SK-N-SH (cell line): ENCODE measurements around the gene TRIM10. TPM values are rescaled to one million over a fixed set of nuclear protein-coding genes. Genes with fewer than 3 reads are reported as not detected.

Experiments used
- CTCF ChIA-PET: fragments of 300-600, 350-600 bp; formaldehyde crosslinking; extraction: SDS; loops from one replicate; lab custom pipeline; 2021; lab: Yijun Ruan, JAX
- POLR2A ChIA-PET: fragments of 350-600 bp; sonication (Branson Sonifier 250); formaldehyde crosslinking; extraction: SDS; loops from one replicate; lab custom pipeline; 2020; ENCODE audit warnings: antibody characterized with exemption, inconsistent platforms; lab: Yijun Ruan, JAX
- DNase-seq: peaks from one replicate; pipeline ENCODE4 v3.0.0; 2012
- H2AFZ ChIP-seq: fragments of 200-600 bp; sonication (generic); 2 replicates; pipeline ENCODE4 v1.8.1; 2016; ENCODE audit warnings: antibody characterized with exemption, mild to moderate bottlenecking, low read depth
- H3F3A ChIP-seq: fragments of 200-600 bp; sonication (generic); replicated peaks from 2 replicates; pipeline ENCODE3; 2016; ENCODE audit warnings: antibody characterized with exemption, mild to moderate bottlenecking; ENCODE audit not compliant: insufficient read depth
- H3K27ac ChIP-seq, 2 experiments: fragments of 200-500 bp in 1 of 2; fragments of 200-600 bp in 1 of 2; sonication (Bioruptor generic) in 1 of 2; sonication (generic), shearing (Covaris generic) in 1 of 2; 2 replicates each; pipeline versions ENCODE4 v1.5.1 to v1.6.1; 2014 to 2016; ENCODE audit warnings: low read depth in 2 of 2, inconsistent platforms in 1 of 2, low read length in 1 of 2, mild to moderate bottlenecking in 1 of 2, mixed read lengths in 1 of 2
- H3K27me3 ChIP-seq: fragments of 200-600 bp; sonication (generic), shearing (Covaris generic); 2 replicates; pipeline ENCODE4 v1.6.1; 2016; ENCODE audit warnings: mixed run types; ENCODE audit not compliant: insufficient read depth
- H3K36me3 ChIP-seq, 2 experiments: fragments of 200-500 bp in 1 of 2; fragments of 200-600 bp in 1 of 2; sonication (Bioruptor generic) in 1 of 2; sonication (generic) in 1 of 2; replicated peaks in 1 of 2; 2 replicates each; pipeline versions ENCODE3 to v1.5.1; 2014 to 2016; ENCODE audit warnings: low read length in 1 of 2, mild to moderate bottlenecking in 1 of 2; ENCODE audit not compliant: insufficient read depth in 2 of 2, control insufficient read depth in 1 of 2
- H3K4me1 ChIP-seq, 2 experiments: fragments of 200-500 bp in 1 of 2; fragments of 200-600 bp in 1 of 2; sonication (Bioruptor generic) in 1 of 2; sonication (generic), shearing (Covaris generic) in 1 of 2; 2 replicates each; pipeline versions ENCODE4 v1.5.1 to v1.6.1; 2014 to 2016; ENCODE audit warnings: low read depth in 1 of 2, low read length in 1 of 2, mixed run types in 1 of 2; ENCODE audit not compliant: insufficient read depth in 2 of 2, control insufficient read depth in 1 of 2
- H3K4me2 ChIP-seq: fragments of 200-600 bp; sonication (generic), shearing (Covaris generic); 2 replicates; pipeline ENCODE4 v1.6.1; 2017; ENCODE audit warnings: mixed run types
- H3K4me3 ChIP-seq, 2 experiments: fragments of 200-500 bp in 1 of 2; fragments of 200-600 bp in 1 of 2; sonication (Bioruptor generic) in 1 of 2; sonication (generic), shearing (Covaris generic) in 1 of 2; 2 replicates each; pipeline versions ENCODE4 v1.5.1 to v1.8.1; 2014 to 2016; ENCODE audit warnings: low read depth in 2 of 2, inconsistent platforms in 1 of 2, low read length in 1 of 2, mild to moderate bottlenecking in 1 of 2, mixed read lengths in 1 of 2, moderate library complexity in 1 of 2
- H3K79me2 ChIP-seq: fragments of 200-600 bp; sonication (generic); 2 replicates; pipeline ENCODE4 v1.8.1; 2017; ENCODE audit warnings: mild to moderate bottlenecking; ENCODE audit not compliant: insufficient read depth
- H3K9ac ChIP-seq: fragments of 200-600 bp; sonication (generic); 2 replicates; pipeline ENCODE4 v1.6.1; 2017; ENCODE audit warnings: mixed run types
- H3K9me2 ChIP-seq: fragments of 200-600 bp; sonication (generic); 2 replicates; pipeline ENCODE4 v1.6.1; 2017; ENCODE audit warnings: mixed run types
- H3K9me3 ChIP-seq: fragments of 200-600 bp; sonication (generic); 2 replicates; pipeline ENCODE4 v1.6.1; 2017; ENCODE audit warnings: mixed run types, mild to moderate bottlenecking, moderate library complexity
- H4K20me1 ChIP-seq: fragments of 200-600 bp; sonication (generic); 2 replicates; pipeline ENCODE4 v1.6.1; 2017; ENCODE audit warnings: mild to moderate bottlenecking, mixed run types; ENCODE audit not compliant: insufficient read depth
- ELF1 ChIP-seq: IDR thresholded peaks from 2 replicates; pipeline ENCODE4 v1.4.0; 2012
- EZH2phosphoT487 ChIP-seq: fragments of 200-600 bp; sonication (generic); IDR thresholded peaks from 2 replicates; pipeline ENCODE4 v1.6.1; 2017; ENCODE audit warnings: low read depth, mixed run types, mild to moderate bottlenecking, antibody characterized with exemption, moderate library complexity, borderline replicate concordance
- GATA2 ChIP-seq: sonication (generic); formaldehyde crosslinking; IDR thresholded peaks from 2 replicates; pipeline ENCODE4 v1.5.0; 2020; ENCODE audit warnings: mild to moderate bottlenecking, missing genetic modification reagents
- MAX ChIP-seq: IDR thresholded peaks from 2 replicates; pipeline ENCODE4 v1.4.0; 2012; ENCODE audit warnings: low read depth
- MXI1 ChIP-seq: IDR thresholded peaks from 2 replicates; pipeline ENCODE4 v1.6.1; 2012; ENCODE audit warnings: mild to moderate bottlenecking, low read depth, low read length, improper control_type of control experiment
- NRF1 ChIP-seq: IDR thresholded peaks from 2 replicates; pipeline ENCODE4 v1.6.1; 2012; ENCODE audit warnings: low read depth, mild to moderate bottlenecking, low read length
- PBX3 ChIP-seq: IDR thresholded peaks from 2 replicates; pipeline ENCODE4; 2012
- RCOR1 ChIP-seq: fragments of 150-350 bp; IDR thresholded peaks from 2 replicates; pipeline ENCODE4 v1.6.1; 2017; ENCODE audit warnings: antibody characterized with exemption, low read length
- SIN3A ChIP-seq: IDR thresholded peaks from 2 replicates; pipeline ENCODE4 v1.6.1; 2012; ENCODE audit warnings: low read depth, mild to moderate bottlenecking, low read length, moderate library complexity, borderline replicate concordance
- SMC3 ChIP-seq: IDR thresholded peaks from 2 replicates; pipeline ENCODE4 v1.6.1; 2012; ENCODE audit warnings: low read depth, low read length, improper control_type of control experiment
- ZBTB33 ChIP-seq: IDR thresholded peaks from 2 replicates; pipeline ENCODE4 v1.4.0; 2012; ENCODE audit warnings: low read depth, borderline replicate concordance
- WGBS: methylation state at CpG from one replicate; pipeline ENCODE4 v1.1.6; 2017; ENCODE audit warnings: low lambda C conversion rate; 5-methylcytosine and 5-hydroxymethylcytosine counted together
- polyA plus RNA-seq, 3 experiments: library from polyadenylated mRNA; depleted of rRNA; stranded (reverse); fragments of >200 nt; gene quantifications; 2 replicates each; pipeline ENCODE4 v1.2.3, GENCODE V29; 2012
- TF ChIP-seq, protein P1 (sequence below): IDR thresholded peaks from 2 replicates; pipeline ENCODE4 v1.6.1; 2012; ENCODE audit warnings: mild to moderate bottlenecking, low read depth, low read length, moderate library complexity
- TF ChIP-seq, protein P2 (sequence below): IDR thresholded peaks from 2 replicates; pipeline ENCODE4 v1.4.0; 2012; ENCODE audit warnings: low read depth, borderline replicate concordance

TRIM10 gene
- polyA plus RNA-seq, 1 of the 3 experiments (the other 2 are of a cell fraction): not detected

GRCh38 chr6:30169658-30170614 lies 8.9 kb upstream of the TRIM10 start (continued):
- TF ChIP-seq MXI1 (no peak), MAX (no peak)
- TF ChIP-seq, protein P1, sequence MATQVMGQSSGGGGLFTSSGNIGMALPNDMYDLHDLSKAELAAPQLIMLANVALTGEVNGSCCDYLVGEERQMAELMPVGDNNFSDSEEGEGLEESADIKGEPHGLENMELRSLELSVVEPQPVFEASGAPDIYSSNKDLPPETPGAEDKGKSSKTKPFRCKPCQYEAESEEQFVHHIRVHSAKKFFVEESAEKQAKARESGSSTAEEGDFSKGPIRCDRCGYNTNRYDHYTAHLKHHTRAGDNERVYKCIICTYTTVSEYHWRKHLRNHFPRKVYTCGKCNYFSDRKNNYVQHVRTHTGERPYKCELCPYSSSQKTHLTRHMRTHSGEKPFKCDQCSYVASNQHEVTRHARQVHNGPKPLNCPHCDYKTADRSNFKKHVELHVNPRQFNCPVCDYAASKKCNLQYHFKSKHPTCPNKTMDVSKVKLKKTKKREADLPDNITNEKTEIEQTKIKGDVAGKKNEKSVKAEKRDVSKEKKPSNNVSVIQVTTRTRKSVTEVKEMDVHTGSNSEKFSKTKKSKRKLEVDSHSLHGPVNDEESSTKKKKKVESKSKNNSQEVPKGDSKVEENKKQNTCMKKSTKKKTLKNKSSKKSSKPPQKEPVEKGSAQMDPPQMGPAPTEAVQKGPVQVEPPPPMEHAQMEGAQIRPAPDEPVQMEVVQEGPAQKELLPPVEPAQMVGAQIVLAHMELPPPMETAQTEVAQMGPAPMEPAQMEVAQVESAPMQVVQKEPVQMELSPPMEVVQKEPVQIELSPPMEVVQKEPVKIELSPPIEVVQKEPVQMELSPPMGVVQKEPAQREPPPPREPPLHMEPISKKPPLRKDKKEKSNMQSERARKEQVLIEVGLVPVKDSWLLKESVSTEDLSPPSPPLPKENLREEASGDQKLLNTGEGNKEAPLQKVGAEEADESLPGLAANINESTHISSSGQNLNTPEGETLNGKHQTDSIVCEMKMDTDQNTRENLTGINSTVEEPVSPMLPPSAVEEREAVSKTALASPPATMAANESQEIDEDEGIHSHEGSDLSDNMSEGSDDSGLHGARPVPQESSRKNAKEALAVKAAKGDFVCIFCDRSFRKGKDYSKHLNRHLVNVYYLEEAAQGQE: no peak
- TF ChIP-seq, protein P2, sequence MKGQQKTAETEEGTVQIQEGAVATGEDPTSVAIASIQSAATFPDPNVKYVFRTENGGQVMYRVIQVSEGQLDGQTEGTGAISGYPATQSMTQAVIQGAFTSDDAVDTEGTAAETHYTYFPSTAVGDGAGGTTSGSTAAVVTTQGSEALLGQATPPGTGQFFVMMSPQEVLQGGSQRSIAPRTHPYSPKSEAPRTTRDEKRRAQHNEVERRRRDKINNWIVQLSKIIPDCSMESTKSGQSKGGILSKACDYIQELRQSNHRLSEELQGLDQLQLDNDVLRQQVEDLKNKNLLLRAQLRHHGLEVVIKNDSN: no peak

- CTCF ChIA-PET: interaction anchor here (1.0 to 3.4 kb wide), 2 partner anchors 17 to 37 kb away, joined by 3 to 17 read pairs; no protein-coding TSS in a partner anchor
- TF ChIP-seq SIN3A: no peak
- no peak for TF ChIP-seq ELF1
- TF ChIP-seq NRF1: no peak
- no peak for TF ChIP-seq MAX
- TF ChIP-seq EZH2phosphoT487: no peak
- no peak for TF ChIP-seq RCOR1
- TF ChIP-seq MXI1: no peak
- TF ChIP-seq GATA2: no peak
- TF ChIP-seq ZBTB33: no peak
- TF ChIP-seq PBX3: no peak
- no peak for TF ChIP-seq SMC3
- TF ChIP-seq, all 33 proteins: peak for 0
- H3K9me3 ChIP-seq: no peaks in the 10 kb centered on the region
- no peak overlapping the region for H3K27ac ChIP-seq
- no peak overlapping the region for H3K9ac ChIP-seq
- POLR2A ChIA-PET: no interaction called here
- no peaks in the 10 kb centered on the region for H4K20me1 ChIP-seq
- no peak overlapping the region for H3K4me2 ChIP-seq
- no peak overlapping the region for H3K4me3 ChIP-seq
- no peaks in the 10 kb centered on the region for H3F3A ChIP-seq
- H2AFZ ChIP-seq: no peak overlapping the region
- 0% methylated on average over 1 of the region's 1 CpG for WGBS
- H3K79me2 ChIP-seq: no peaks in the 10 kb centered on the region
- no peaks in the 10 kb centered on the region for H3K9me2 ChIP-seq
- peaks cover 0 to 3% of the 10 kb centered on the region in 2 experiments; a peak in 1 of 4 replicates for H3K4me1 ChIP-seq
- H3K36me3 ChIP-seq: no peaks in the 10 kb centered on the region
- no peak for DNase-seq
- peaks cover 79% of the 10 kb centered on the region for H3K27me3 ChIP-seq
Measured at GRCh38 chr6:30168741-30169140, 7.7 kb upstream of the TRIM10 start.
